Measurements from ENCODE around the gene TARS1. TPM values are rescaled to one million over a fixed set of nuclear protein-coding genes. Genes with fewer than 3 reads are reported as not detected.
"Not testable (repeated sequence)": the region's sequence is repeated elsewhere in the genome, so short reads cannot be mapped to it uniquely, and the experiment has no call there.

The TARS1 gene
- total RNA-seq, 2 experiments from 2014 or later, result 101 to 105 TPM

DNA sequence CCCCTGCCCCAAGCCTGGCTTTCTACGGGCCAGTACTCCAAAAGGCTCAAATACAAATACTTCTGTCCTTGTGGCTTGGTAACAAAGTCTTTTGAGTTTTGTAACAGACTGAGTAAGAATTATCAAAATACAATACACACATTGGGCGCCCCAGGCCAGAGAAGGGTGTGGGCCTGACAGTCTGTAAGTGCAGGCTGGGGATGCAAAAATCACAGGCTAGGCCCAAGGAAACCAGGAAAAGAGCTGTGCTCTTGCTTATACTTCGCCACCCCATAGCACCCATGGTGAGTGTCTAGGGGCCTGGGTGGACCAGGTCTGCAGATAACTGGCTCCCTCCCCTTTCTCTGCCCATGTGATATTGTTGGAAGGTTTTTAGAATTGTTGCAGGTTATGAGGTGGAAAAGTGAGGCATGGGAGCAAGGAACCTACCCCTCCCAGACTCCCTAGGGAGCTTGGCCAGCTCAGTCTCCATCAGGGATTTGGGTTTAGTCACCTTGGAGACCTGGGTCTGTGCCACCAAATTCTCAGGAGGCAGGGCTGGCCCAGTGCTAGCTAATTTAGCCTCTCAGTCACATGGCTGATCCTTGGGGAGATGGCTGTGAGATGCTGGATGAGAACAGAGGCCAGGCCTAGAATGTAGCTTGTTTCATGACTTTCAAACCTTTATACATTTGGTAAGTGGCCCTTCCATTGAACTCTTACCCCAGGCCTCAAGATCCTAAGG is 72.9 kb downstream of the TARS1 start:
- TF ChIP-seq, protein P1, sequence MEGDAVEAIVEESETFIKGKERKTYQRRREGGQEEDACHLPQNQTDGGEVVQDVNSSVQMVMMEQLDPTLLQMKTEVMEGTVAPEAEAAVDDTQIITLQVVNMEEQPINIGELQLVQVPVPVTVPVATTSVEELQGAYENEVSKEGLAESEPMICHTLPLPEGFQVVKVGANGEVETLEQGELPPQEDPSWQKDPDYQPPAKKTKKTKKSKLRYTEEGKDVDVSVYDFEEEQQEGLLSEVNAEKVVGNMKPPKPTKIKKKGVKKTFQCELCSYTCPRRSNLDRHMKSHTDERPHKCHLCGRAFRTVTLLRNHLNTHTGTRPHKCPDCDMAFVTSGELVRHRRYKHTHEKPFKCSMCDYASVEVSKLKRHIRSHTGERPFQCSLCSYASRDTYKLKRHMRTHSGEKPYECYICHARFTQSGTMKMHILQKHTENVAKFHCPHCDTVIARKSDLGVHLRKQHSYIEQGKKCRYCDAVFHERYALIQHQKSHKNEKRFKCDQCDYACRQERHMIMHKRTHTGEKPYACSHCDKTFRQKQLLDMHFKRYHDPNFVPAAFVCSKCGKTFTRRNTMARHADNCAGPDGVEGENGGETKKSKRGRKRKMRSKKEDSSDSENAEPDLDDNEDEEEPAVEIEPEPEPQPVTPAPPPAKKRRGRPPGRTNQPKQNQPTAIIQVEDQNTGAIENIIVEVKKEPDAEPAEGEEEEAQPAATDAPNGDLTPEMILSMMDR (conservative IDR thresholded peaks at IDR 0.05; ENCODE audit: low read length), result no peak
- no peak for TF ChIP-seq EZH2phosphoT487 (IDR thresholded peaks at IDR 0.05; ENCODE audit: borderline replicate concordance, low read depth, low read length)
- Histone ChIP-seq H2AFZ (ENCODE audit: low read length) (no peak overlapping the region), H3K79me2 (ENCODE audit: insufficient read depth, low read depth, low read length) (no peaks in the 10 kb centered on the region), H3K4me2 (ENCODE audit: low read length) (no peak overlapping the region), H3K36me3 (ENCODE audit: insufficient read depth, low read length) (no peaks in the 10 kb centered on the region), H3K9me2 (ENCODE audit: insufficient read depth, low read length) (no peaks in the 10 kb centered on the region), H3K4me1 (ENCODE audit: insufficient read depth, low read length, poor library complexity, severe bottlenecking) (no peaks in the 10 kb centered on the region), H3K27ac (ENCODE audit: low read depth, low read length, poor library complexity, severe bottlenecking) (no peak overlapping the region), H3K9me3 (ENCODE audit: low read length) (no peaks in the 10 kb centered on the region), H4K20me1 (ENCODE audit: insufficient read depth, low read length) (no peaks in the 10 kb centered on the region), H3K4me3 (ENCODE audit: low read depth, low read length, poor library complexity, severe bottlenecking) (no peak overlapping the region)
- ChIA-PET CTCF (ENCODE audit: unreplicated experiment) (no interaction called here), POLR2A (no interaction called here)
- BruUV-seq (replicated peaks), result no TSS peak
- intact Hi-C loops (cut with micrococcal nuclease; ENCODE audit: unreplicated experiment), result no loop called here
- DNase-seq (ENCODE audit: low spot score), result no peak

DNA sequence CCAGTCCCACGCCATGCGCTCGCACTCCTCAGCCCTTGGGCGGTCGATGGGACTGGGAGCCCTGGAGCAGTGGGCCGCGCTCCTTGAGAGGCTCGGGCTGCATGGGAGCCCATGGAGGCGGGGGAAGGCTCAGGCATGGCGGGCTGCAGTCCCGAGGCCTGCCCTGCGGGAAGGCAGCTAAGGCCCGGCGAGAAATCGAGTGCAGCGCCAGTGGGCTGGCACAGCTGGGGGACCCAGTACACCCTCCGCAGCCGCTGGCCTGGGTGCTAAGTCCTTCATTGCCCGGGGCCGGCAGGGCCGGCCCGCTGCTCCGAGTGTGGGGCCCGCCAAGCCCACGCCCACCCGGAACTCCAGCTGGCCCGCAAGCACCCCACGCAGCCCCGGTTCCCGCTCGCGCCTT is 74.6 kb downstream of the TARS1 start:
- BruUV-seq (replicated peaks); H3K36me3 ChIP-seq (ENCODE audit: insufficient read depth, low read length); H3K79me2 ChIP-seq (ENCODE audit: insufficient read depth, low read depth, low read length); H3K4me3 ChIP-seq (ENCODE audit: low read depth, low read length, poor library complexity, severe bottlenecking); H3K27ac ChIP-seq (ENCODE audit: low read depth, low read length, poor library complexity, severe bottlenecking); H3K9me2 ChIP-seq (ENCODE audit: insufficient read depth, low read length); H3K4me1 ChIP-seq (ENCODE audit: insufficient read depth, low read length, poor library complexity, severe bottlenecking); DNase-seq (ENCODE audit: low spot score); H4K20me1 ChIP-seq (ENCODE audit: insufficient read depth, low read length); POLR2A ChIA-PET; intact Hi-C loops (cut with micrococcal nuclease; ENCODE audit: unreplicated experiment); H3K4me2 ChIP-seq (ENCODE audit: low read length); H2AFZ ChIP-seq (ENCODE audit: low read length); CTCF ChIA-PET (ENCODE audit: unreplicated experiment); H3K9me3 ChIP-seq (ENCODE audit: low read length): not testable (repeated sequence)

- Histone ChIP-seq H3K79me2 (ENCODE audit: insufficient read depth, low read depth, low read length) (no peaks in the 10 kb centered on the region), H2AFZ (ENCODE audit: low read length) (no peak overlapping the region), H3K4me3 (ENCODE audit: low read depth, low read length, poor library complexity, severe bottlenecking) (no peak overlapping the region), H3K9me2 (ENCODE audit: insufficient read depth, low read length) (no peaks in the 10 kb centered on the region), H3K27ac (ENCODE audit: low read depth, low read length, poor library complexity, severe bottlenecking) (no peak overlapping the region), H3K4me1 (ENCODE audit: insufficient read depth, low read length, poor library complexity, severe bottlenecking) (no peaks in the 10 kb centered on the region), H3K4me2 (ENCODE audit: low read length) (no peak overlapping the region), H3K9me3 (ENCODE audit: low read length) (no peaks in the 10 kb centered on the region), H4K20me1 (ENCODE audit: insufficient read depth, low read length) (no peaks in the 10 kb centered on the region), H3K36me3 (ENCODE audit: insufficient read depth, low read length) (no peaks in the 10 kb centered on the region)
- TF ChIP-seq, protein P1 (conservative IDR thresholded peaks at IDR 0.05; ENCODE audit: low read length), result no peak
- no peak for TF ChIP-seq EZH2phosphoT487 (IDR thresholded peaks at IDR 0.05; ENCODE audit: borderline replicate concordance, low read depth, low read length)
- intact Hi-C loops (cut with micrococcal nuclease; ENCODE audit: unreplicated experiment), result no loop called here
- no peak for DNase-seq (ENCODE audit: low spot score)
- no TSS peak for BruUV-seq (replicated peaks)
- POLR2A ChIA-PET, result no interaction called here
- CTCF ChIA-PET (ENCODE audit: unreplicated experiment), result no interaction called here
These were observed 75.7 kb downstream of the TARS1 start for GRCh38 chr5:33516421-33516820.
